Measurements from ENCODE around the gene IQSEC3. TPM values are rescaled to one million over a fixed set of nuclear protein-coding genes. Genes with fewer than 3 reads are reported as not detected.

Gene IQSEC3
- total RNA-seq, 1 donor from 2014 or later = 2.5 TPM

- Mint-ChIP-seq H3K36me3 (ENCODE audit: insufficient read depth) (no peaks in the 10 kb centered on the region), H3K27me3 (peaks cover 66% of the 10 kb centered on the region), H3K4me1 (ENCODE audit: low read depth) (peaks cover 10% of the 10 kb centered on the region), H3K4me3 (ENCODE audit: low read depth) (no peak overlapping the region), H3K9me3 (ENCODE audit: low read depth) (no peaks in the 10 kb centered on the region), H3K27ac (no peak overlapping the region)
- TF ChIP-seq CTCF (IDR thresholded peaks at IDR 0.05; ENCODE audit: unreplicated experiment) = no peak
- DNase-seq (ENCODE audit: low spot score, unreplicated experiment) = no peak
Measured at GRCh38 chr12:170371-171225, 104.0 kb downstream of the IQSEC3 start.

GRCh38 chr12:171276-171675 lies 104.7 kb downstream of the IQSEC3 start:
- no peak for DNase-seq (ENCODE audit: low spot score, unreplicated experiment)
- H3K4me3 Mint-ChIP-seq (ENCODE audit: low read depth) = no peak overlapping the region
- no peak for TF ChIP-seq CTCF (IDR thresholded peaks at IDR 0.05; ENCODE audit: unreplicated experiment)
- H3K9me3 Mint-ChIP-seq (ENCODE audit: low read depth) = no peaks in the 10 kb centered on the region
- no peak overlapping the region for H3K27ac Mint-ChIP-seq
- no peaks in the 10 kb centered on the region for H3K36me3 Mint-ChIP-seq (ENCODE audit: insufficient read depth)
- H3K4me1 Mint-ChIP-seq (ENCODE audit: low read depth) = peaks cover 10% of the 10 kb centered on the region
- peaks cover 63% of the 10 kb centered on the region for H3K27me3 Mint-ChIP-seq

GRCh38 chr12:171743-172676 lies 105.4 kb downstream of the IQSEC3 start:
- no peak for TF ChIP-seq CTCF (IDR thresholded peaks at IDR 0.05; ENCODE audit: unreplicated experiment)
- no peaks in the 10 kb centered on the region for H3K36me3 Mint-ChIP-seq (ENCODE audit: insufficient read depth)
- H3K9me3 Mint-ChIP-seq (ENCODE audit: low read depth) = no peaks in the 10 kb centered on the region
- H3K4me3 Mint-ChIP-seq (ENCODE audit: low read depth) = no peak overlapping the region
- DNase-seq (ENCODE audit: low spot score, unreplicated experiment) = no peak
- peaks cover 10% of the 10 kb centered on the region for H3K4me1 Mint-ChIP-seq (ENCODE audit: low read depth)
- no peak overlapping the region for H3K27ac Mint-ChIP-seq
- peaks cover 65% of the 10 kb centered on the region for H3K27me3 Mint-ChIP-seq

GRCh38 chr12:172732-173161 lies 106.2 kb downstream of the IQSEC3 start:
- Mint-ChIP-seq H3K9me3 (ENCODE audit: low read depth) (no peaks in the 10 kb centered on the region), H3K4me1 (ENCODE audit: low read depth) (peaks cover 7% of the 10 kb centered on the region), H3K27me3 (peaks cover 58% of the 10 kb centered on the region), H3K4me3 (ENCODE audit: low read depth) (no peak overlapping the region), H3K36me3 (ENCODE audit: insufficient read depth) (no peaks in the 10 kb centered on the region), H3K27ac (no peak overlapping the region)
- no peak for DNase-seq (ENCODE audit: low spot score, unreplicated experiment)
- no peak for TF ChIP-seq CTCF (IDR thresholded peaks at IDR 0.05; ENCODE audit: unreplicated experiment)

GRCh38 chr12:174124-174523 lies 107.6 kb downstream of the IQSEC3 start:
- no peak for DNase-seq (ENCODE audit: low spot score, unreplicated experiment)
- Mint-ChIP-seq H3K4me1 (ENCODE audit: low read depth) (peaks cover 3% of the 10 kb centered on the region), H3K27me3 (peaks cover 60% of the 10 kb centered on the region)

More at GRCh38 chr12:174124-174523, 107.6 kb downstream of the IQSEC3 start:
- Mint-ChIP-seq H3K27ac (no peak overlapping the region), H3K4me3 (ENCODE audit: low read depth) (no peak overlapping the region), H3K9me3 (ENCODE audit: low read depth) (no peaks in the 10 kb centered on the region), H3K36me3 (ENCODE audit: insufficient read depth) (no peaks in the 10 kb centered on the region)
- no peak for TF ChIP-seq CTCF (IDR thresholded peaks at IDR 0.05; ENCODE audit: unreplicated experiment)
